Choroid plexus epithelial cell (primary cell): ENCODE data around the gene FUT2.
"Not testable (repeated sequence)": the region's sequence is repeated elsewhere in the genome, so short reads cannot be mapped to it uniquely, and the experiment has no call there.

Experiments
- DNase-seq: peaks from one replicate; pipeline ENCODE4 v3.0.0-alpha.2; 2010; ENCODE audit warnings: low read depth
- H3K4me3 ChIP-seq: 2 replicates; pipeline ENCODE4 v1.5.1; 2011; ENCODE audit warnings: low read depth, mild to moderate bottlenecking, control low read depth, low read length, moderate library complexity
- CTCF ChIP-seq: conservative IDR thresholded peaks from 2 replicates; pipeline ENCODE4 v1.5.1; 2011; ENCODE audit warnings: low read depth, mild to moderate bottlenecking, control low read depth, inconsistent platforms, low read length, moderate library complexity

FUT2 gene

GRCh38 chr19:48714759-48715675 lies 19.2 kb downstream of the FUT2 start:
- DNase-seq: no peak
- no peak for TF ChIP-seq CTCF
- H3K4me3 ChIP-seq: peak overlapping the region; percentile 62

- DNase-seq: no peak
- TF ChIP-seq CTCF: no peak
- no peak overlapping the region for H3K4me3 ChIP-seq
Measured at GRCh38 chr19:48715681-48716171, 20.0 kb downstream of the FUT2 start.

GRCh38 chr19:48716562-48717291 lies 21.0 kb downstream of the FUT2 start:
- no peak for DNase-seq
- no peak for TF ChIP-seq CTCF
- H3K4me3 ChIP-seq: peak overlapping the region; percentile 40

DNA sequence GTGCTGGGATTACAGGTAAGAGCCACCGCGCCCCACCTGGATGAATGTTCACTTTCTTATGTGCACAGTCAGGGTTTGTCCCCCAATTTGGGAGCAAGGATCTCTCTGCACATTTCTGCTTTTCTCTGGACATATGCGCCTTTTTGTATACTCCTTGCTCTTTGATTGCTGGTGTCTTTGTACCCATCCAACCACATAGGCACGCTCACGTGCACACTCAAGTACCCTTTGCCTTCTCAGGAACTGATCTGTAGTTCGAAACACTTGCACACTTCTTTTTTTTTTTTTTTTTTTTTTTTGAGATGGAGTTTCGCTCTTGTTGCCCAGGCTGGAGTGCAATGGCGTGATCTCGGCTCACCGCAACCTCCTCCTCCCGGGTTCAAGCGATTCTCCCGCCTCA lies 22.3 kb downstream of the FUT2 start:
- not testable (repeated sequence) for DNase-seq, H3K4me3 ChIP-seq

GRCh38 chr19:48718711-48719231 lies 23.0 kb downstream of the FUT2 start:
- no peak for TF ChIP-seq CTCF
- H3K4me3 ChIP-seq: no peak overlapping the region
- DNase-seq: no peak

- H3K4me3 ChIP-seq: peak within 1 kb of the TSS; percentile 77
- TF ChIP-seq CTCF: no peak
- no peak for DNase-seq
Measured at GRCh38 chr19:48719263-48720171, 23.7 kb downstream of the FUT2 start, which contains the start of gene MAMSTR. TSS of gene MAMSTR (minus strand) at chr19:48719725. CDS start at chr19:48719031, 694 bp downstream.

DNA sequence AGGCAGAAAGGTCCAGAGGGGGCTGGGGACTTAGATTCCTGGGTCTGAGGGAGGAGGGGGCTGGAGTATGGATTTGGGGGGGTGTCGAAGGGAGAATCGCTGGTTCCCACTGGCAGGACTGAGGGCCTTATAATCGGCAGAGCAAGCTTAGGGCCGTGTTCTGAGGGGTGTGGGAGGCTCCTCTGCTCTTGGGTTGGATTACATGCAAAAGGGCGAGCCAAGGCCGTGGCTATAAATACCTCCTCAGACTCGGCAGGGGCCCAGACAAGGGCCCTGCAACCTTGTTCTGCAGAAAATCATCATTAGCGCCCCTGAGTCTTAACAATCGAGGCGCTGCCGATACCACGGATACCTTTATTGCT lies 24.5 kb downstream of the FUT2 start:
- peak overlapping the region; percentile 77 for H3K4me3 ChIP-seq

More for the DNA sequence above, 24.5 kb downstream of the FUT2 start:
- no peak for TF ChIP-seq CTCF
- DNase-seq: no peak
